Esophagus mucosa (tissue), 1 donor: ENCODE data around the gene SF1. TPM values are rescaled to one million over a fixed set of nuclear protein-coding genes. Genes with fewer than 3 reads are reported as not detected.

Experiments used
- ATAC-seq: fragments of 200-7000 bp; cut with Tn5 transposase; one replicate; pipeline ENCODE4 v1.9.1; 2020
- total RNA-seq: library from RNA; stranded (reverse); gene quantifications from one replicate; pipeline ENCODE4 v1.2.4, GENCODE V29; 2023
- donor health status: DM: yes; HTN: yes; CAD: no.

Gene SF1
- total RNA-seq, 1 donor from 2014 or later, result 129 TPM

DNA sequence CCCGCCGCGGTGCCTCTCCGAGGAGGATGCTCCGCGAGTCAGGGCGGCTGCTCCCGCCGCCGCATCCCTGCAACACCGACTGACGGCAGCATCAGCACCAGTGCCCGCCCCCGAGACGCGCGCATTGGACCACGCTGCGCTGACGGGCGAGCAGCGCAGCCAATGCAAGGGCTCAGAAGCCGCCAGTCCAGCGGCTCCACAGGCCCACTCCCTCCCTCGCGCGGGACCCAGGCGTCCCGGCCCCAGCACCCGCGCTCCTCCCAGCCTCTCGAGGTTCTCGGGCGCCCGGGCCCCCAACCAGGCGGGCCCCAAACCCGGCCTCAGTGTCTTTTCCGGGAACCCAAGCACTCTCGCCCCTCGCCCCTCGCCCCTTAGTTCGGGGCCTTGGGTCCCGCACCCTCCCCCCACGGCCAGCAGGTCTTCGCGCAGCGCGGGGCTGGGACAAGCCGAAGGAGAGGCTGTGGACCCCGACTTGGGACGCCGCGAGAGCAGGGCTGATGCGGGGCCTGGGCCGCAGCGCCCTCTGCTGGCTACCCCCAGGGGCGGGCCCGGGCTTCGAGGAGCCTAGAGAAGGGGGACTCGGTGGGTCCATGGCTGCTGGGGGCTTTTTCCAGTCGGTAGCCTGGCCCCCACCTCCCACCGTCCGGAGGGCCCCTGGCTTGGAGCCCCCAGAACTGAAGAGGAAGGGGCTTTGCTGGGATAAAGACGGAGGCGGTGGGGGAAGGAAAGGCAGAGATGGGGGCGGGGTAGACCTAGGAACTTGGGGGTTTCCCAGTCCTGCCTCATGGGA lies 55.0 kb downstream of the SF1 start, which contains the start of gene NRXN2:
Gene NRXN2, minus strand, starts transcription at position 81 of the 790 bp plus-strand sequence. CDS start 9,498 bp downstream, outside the sequence.
- ATAC-seq, result peak; percentile 88

DNA sequence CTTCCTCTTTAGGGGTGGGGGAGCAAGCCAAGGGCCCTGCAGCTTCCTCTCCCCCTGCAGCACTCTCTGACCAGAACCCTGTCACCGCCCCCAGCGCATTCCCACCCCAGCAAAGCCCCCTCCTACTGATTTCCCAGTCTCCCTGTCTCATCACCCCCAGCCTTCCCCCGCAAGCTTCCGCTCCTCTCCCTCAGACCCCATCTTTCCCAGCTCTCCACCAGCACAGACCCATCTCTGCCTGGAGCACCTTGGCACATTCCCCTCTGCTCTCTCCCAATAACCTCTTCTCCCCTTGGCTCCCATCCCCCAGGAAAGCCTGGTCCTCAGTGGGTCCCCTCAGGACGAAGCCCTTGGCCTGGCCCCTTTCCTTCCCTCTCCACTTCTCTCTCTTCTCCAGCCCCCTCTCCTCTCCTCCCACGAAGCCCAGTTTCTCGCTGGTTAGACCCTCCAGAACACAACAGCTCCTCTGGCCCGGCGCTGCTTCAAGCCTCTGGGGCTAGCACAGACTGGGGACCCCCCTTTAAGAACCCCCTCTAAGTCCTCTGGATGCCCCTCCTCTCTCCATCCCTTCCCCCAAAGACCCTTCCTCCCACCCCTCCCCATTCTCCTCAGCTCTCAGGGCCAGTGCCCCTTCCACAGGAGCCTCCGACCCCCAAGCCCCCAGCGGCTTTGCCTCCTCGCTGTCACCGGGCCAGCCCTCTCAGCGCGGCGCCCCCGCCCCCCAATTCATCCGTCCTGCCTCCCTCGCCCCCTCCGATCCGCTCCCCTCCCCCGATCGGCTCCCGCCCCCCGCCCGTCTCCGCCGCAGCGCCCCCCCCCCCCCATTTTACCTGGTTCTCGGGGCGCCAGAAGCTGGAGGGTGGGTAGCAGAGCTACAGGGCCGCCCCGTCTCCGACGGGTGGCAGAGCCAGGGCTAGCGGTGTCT lies 55.9 kb downstream of the SF1 start:
- no peak for ATAC-seq

DNA sequence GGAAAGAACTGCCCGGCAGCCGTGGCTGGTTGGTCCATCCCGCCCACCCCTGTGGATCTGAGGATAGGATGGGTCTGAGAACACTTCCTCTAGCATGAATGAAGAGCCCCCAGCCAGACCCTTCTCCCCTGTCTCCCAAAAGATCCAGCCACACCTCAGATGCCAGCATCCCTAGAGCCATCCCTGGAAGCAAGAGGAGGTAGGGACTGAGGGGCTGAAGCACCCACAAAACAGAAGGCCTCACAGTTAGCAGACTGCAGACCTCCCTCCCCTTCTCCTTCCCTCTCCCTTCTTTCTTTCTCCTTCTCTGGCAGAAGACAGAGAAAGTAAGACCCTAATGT lies 57.0 kb downstream of the SF1 start:
- no peak for ATAC-seq

DNA sequence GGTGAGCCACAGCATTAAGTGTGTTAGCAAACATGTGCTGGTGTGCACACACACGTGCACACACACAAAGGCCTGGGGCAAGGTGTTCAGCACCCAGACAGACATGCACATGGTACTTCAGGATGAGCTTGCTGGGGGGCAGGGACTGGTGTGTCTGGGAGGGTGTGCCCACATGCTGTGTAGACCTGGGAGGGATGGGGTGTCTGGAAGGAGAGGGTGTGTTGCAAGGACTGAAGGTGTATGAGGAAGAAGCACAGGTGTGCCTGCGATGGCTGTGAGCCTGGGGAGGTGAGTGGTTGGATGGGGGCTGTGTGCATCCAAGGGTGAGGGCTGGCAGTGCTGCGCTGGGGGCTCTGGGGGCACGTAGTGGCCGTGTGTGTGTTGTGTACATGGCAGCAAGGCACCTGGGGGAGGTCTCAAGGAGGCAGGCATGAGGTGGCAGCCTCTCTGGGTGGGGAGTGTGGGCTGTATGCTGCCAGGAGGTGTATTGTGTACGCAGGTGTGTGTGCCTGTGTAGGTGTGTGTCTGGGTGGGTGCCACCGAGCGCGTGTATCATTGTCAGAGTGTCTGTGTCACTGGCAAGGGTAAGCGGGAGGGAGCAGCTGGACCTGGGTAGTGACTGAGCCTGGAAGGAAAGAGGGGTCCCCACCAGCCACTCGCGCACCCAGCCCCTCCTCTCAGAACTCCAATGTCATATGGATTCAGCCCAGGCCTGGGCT lies 57.5 kb downstream of the SF1 start:
- no peak for ATAC-seq

DNA sequence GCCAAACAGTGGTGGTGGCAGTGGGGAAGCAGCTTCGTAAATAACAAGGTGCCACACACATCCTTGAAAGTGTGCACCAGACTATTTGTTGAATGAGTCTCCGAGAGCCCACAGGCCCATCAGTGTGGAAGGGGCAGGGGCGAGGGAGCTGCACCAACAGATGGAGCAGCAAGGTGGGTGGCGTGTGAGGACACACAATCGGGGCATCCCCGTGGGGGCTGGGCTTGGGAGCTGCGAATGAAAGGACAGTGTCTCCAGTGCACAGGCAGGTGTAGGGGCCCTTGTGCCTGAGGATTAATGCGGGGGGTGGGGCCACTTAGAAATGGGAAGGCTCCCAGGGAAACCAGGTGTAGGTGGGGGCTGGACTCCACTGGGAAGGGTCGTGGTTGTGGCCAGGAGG lies 58.2 kb downstream of the SF1 start:
- no peak for ATAC-seq

DNA sequence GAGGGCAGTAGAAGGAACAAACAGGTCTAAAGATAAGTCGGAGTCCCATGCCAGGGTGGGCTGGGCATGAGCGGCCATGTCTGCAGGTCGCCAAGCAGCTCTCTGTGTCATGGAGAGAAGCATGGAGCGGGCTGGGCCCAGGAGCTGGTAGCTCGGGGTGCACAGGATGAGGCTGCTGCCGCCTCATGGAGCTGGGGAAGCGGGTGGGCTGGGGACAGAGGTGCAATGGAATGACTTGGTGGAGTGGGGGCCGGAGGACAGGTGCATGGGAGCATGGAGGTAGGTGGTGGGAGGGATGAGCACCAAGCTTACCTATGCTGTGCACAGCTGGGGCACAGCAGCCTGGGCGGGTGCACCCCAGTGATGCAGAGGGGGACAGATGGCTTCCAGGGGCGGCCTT lies 58.9 kb downstream of the SF1 start:
- no peak for ATAC-seq

DNA sequence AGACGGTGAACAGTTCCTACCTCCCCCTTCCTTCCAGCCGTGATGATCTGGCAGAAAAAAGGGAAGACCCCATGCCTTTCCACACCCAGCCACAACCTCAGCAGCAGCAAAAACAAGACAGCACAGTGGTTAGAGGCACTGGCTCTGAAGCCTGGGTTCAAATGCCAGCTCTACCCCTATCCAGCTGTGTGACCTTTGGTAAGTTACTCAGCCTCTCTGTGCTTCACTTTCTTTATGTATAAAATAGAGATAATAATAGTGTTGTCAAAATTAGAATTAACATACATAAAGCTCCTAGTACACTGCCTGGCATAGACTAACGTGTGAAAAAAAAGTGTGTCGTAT lies 59.6 kb downstream of the SF1 start:
- ATAC-seq, result no peak

DNA sequence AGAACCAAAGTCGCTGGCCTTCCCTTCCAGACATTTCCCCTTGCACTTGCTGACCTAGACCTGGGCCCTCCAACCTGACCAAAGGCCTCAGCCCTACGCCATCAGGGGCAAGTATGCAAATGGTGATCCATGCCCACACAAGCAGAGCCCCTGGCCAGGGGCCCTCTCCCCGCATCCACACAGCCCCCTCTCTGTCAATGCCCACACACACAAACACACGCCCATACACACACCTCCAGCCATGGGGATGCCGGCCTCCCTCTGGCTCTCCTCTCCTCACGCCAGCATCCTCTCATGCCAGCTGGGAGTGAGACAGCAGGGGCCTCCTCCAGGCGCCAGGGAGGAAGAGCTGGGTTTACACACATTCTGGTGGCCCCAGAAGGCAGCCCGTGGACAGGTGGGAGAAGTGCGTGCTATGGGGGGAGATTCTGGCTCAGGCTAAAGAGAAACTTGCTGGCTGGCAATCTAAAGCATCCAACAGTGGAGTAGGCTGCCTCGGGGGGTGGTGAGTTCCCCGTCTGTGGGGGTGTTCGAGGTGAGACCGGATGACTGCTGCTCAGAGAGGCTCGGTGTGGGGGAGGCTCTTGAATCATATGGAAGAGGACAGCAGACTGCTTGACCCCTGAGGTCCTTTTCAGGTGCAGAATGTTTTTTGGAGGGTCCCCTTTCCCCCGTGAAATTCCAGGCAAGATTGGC lies 60.1 kb downstream of the SF1 start:
- ATAC-seq, result no peak

DNA sequence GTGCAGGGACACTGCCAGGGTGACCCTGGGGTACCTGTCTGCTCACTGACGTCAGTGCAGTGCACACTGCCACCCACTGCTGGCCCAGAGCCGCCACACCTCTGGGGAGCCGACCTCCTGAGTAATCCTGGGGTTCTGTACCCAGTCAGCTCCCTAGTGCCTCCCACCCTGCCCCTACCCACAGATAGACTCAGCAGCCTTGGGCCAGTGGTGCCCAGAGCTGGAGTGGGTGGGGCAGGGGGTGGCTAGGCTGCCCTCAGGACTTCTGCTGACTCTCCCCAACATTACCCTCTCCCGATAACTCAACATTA lies 61.1 kb downstream of the SF1 start:
- ATAC-seq, result no peak

DNA sequence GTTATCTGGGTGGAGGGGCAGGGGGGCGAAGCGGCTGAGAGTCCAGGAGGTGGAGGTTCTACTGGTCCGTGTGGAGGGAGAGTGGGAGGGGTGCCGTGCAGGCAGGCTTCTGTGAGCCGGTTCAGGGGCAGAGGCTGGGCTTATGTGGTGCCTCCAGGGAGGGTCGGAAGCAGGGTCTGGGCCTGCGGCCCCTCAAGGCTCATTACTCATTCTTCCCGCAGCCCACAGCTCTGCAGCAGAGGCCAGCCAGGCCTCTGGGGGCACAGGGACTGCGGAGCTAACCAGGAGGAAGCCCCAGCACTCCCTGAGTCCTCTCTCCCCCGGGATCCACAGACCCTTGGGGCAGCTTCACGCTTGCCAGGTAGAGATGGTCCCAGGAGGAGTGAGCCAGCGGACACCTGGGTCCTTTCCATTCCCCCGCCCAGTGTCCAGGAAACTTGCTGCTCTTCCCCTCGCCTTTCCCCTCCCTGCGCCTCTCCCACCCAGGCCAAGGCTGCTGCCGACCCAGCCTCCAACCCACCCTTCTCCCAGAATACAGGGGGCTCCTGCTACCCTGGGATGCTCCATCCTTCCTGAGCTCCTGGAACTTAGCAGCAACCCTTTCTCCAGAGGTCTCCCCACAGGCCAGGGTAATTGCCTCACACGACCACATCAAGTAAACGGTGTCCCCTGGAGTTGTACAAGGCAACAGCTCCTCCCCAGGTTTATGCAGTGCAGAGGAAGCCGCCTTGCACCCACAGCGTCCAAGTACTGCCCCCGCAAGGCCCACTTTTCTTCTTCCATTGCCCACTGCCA lies 61.7 kb downstream of the SF1 start:
- ATAC-seq, result no peak

DNA sequence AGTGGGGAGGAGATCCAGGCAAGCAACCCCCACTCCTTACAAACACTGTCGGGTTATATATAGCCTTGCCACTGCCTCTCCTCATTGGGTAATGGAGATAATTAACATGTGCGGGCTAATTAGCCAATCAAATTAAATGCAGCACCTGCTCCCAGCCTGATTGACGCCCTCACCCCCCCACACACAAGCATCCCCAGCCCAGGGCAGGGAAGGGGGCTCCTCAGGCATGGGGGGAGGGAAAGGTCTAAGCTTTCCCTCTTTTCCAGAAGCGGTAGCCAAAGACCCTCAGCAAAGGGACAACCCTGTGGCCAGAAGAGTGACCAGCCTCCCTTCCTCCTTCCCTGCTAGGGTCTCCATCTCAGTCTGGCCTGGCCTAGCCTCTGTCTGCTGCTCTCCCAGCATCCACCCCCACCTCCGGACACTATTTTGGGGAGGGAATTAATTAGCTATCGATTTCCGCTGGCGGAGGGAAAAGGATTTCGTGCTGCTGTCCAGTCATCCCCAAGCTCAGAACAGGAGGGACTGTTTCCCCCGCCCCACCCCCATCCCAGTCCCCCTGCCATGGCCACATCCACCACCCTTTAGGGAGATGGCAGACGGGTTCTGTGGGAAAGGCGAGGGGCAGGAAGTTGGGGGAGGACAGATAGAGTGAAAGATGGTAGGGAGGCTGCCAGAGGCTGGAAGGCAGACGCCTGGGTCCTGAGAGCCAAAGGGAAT lies 62.4 kb downstream of the SF1 start:
- ATAC-seq, result no peak

DNA sequence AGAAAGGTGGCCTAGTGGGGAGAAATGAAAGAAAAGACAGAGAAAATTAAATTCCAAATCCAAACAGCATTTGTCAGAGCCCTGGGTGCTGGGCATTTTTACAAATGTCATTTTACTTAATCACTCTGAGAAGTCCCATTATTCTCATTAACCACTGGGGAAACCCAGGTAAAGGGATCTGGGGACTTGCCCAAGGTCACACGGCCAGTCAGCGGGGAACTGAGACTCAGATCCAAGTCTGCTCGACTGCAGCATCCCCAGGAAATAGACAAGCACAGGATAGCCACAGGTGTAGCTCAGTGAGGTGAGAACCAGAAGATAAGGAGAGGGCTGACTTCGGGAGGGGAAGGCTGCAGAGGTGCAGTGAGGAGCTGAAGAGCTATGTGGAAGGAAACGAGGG lies 63.2 kb downstream of the SF1 start:
- no peak for ATAC-seq

DNA sequence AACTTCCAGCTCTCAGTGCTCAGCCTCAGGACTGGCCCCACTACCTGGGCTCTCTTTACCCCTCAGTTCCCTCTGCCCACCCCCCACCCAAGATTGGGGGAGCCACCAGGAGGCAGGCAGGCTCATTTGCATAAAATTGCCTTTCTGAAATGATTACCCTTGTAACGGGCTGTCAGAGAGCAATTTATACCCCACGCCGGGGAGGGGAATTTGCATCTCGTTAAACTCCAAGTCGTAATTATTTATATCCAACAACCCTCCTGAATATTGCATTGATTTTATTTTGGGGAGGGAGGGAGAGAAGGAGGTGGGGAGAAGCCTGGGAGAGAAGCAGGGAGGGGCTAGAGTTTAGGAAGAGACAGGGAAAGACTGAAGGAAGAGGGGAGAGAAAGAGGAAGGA lies 63.7 kb downstream of the SF1 start:
- ATAC-seq, result no peak

Other genes starting within 250 kb of the SF1 start
- not detected for gene SLC22A11, start 222.6 kb downstream of the SF1 start, total RNA-seq
- gene SLC22A12, start 187.3 kb downstream of the SF1 start, total RNA-seq, result not detected
- 0.12 TPM for gene NRXN2, start 55.3 kb downstream of the SF1 start, total RNA-seq
- 1.1 TPM for gene RASGRP2, start 34.4 kb downstream of the SF1 start, total RNA-seq
- gene PYGM, start 18.6 kb downstream of the SF1 start, total RNA-seq, result 0.44 TPM
- gene MAP4K2, start 24.7 kb upstream of the SF1 start, total RNA-seq, result 5.4 TPM
- gene MEN1, start 32.0 kb upstream of the SF1 start, total RNA-seq, result 15.6 TPM
- 20.5 TPM for gene CDC42BPG, start 66.1 kb upstream of the SF1 start, total RNA-seq
- 25.6 TPM for gene EHD1, start 100.1 kb upstream of the SF1 start, total RNA-seq
- gene ATG2A, start 138.7 kb upstream of the SF1 start, total RNA-seq, result 10.7 TPM
- 7.0 TPM for gene PPP2R5B, start 146.1 kb upstream of the SF1 start, total RNA-seq
- not detected for gene GPHA2, start 157.4 kb upstream of the SF1 start, total RNA-seq
- gene MAJIN, start 193.6 kb upstream of the SF1 start, total RNA-seq, result not detected
- gene BATF2, start 218.4 kb upstream of the SF1 start, total RNA-seq, result not detected
- 43.9 TPM for gene ARL2, start 235.6 kb upstream of the SF1 start, total RNA-seq
- gene SNX15, start 248.9 kb upstream of the SF1 start, total RNA-seq, result 12.2 TPM